Activated T-cell treated with anti-CD3 and anti-CD28 coated beads, Interleukin-2, amount 50 U/mL, for 4 hours (primary cell): ENCODE results near the gene HAVCR1. TPM values are rescaled to one million over a fixed set of nuclear protein-coding genes. Genes with fewer than 3 reads are reported as not detected.

ENCODE experiments used
- ATAC-seq, 2 donors: fragments of 200-7000 bp; cut with Tn5 transposase; one replicate each; pipeline ENCODE4 v1.10.0; 2021
- DNase-seq: peaks from one replicate; pipeline ENCODE4 v3.0.0-alpha.2; 2020
- H3K27me3 Mint-ChIP-seq: one replicate; pipeline ENCODE4 v1.8.0; 2021; ENCODE audit warnings: low read depth, mixed read lengths
- H3K36me3 Mint-ChIP-seq: one replicate; pipeline ENCODE4 v1.8.0; 2022; ENCODE audit warnings: mixed read lengths; ENCODE audit not compliant: insufficient read depth
- H3K4me1 Mint-ChIP-seq: one replicate; pipeline ENCODE4 v1.8.0; 2021; ENCODE audit warnings: low read depth, mixed read lengths
- H3K4me3 Mint-ChIP-seq: one replicate; pipeline ENCODE4 v1.8.0; 2021; ENCODE audit warnings: mild to moderate bottlenecking, moderate library complexity, mixed read lengths
- H3K9me3 Mint-ChIP-seq: one replicate; pipeline ENCODE4 v1.8.0; 2021; ENCODE audit warnings: mixed read lengths
- total RNA-seq, 3 donors: library from RNA; stranded (reverse); gene quantifications; one replicate each; pipeline ENCODE4 v1.2.1, GENCODE V29; 2021

HAVCR1 gene
- total RNA-seq, 3 donors from 2014 or later: not detected

DNA sequence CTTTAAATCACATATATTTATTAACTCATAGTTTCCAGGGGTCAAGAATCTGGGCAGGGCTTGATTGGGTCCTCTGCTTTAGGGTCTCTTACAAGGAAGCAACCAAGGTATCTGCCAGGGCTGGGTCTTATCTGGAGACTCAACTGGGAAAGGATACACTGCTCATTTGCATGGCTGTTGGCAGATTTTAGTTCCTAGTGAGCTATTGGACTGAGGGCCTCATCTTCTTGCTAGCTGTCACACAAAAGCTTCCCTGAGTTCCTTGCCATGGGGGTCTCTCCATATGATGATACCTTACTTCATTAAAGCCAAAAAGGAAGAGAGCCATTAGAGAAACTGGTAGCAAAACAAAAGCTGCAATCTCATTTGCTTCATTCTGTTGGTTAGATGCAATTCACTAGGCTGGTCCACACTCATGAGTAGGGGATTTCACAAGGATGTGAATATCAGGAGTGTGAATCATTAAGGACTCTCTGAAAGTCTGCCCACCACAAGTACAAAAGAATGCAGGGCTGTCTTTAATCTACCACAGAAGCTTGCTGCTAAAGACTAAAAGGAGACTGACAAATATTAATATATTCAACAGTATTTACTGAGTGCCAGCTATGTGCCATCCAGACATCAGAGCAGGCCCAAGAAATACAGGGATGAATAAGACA lies 53.9 kb downstream of the HAVCR1 start:
- H3K27me3 Mint-ChIP-seq: peaks cover 2% of the 10 kb centered on the region
- H3K36me3 Mint-ChIP-seq: peaks cover 9% of the 10 kb centered on the region
- ATAC-seq: peak in 1 of 2 donors; percentile 58
- no peak for DNase-seq
- peaks cover 13% of the 10 kb centered on the region for H3K9me3 Mint-ChIP-seq
- no peak overlapping the region for H3K4me3 Mint-ChIP-seq
- H3K4me1 Mint-ChIP-seq: peaks cover 2% of the 10 kb centered on the region

DNA sequence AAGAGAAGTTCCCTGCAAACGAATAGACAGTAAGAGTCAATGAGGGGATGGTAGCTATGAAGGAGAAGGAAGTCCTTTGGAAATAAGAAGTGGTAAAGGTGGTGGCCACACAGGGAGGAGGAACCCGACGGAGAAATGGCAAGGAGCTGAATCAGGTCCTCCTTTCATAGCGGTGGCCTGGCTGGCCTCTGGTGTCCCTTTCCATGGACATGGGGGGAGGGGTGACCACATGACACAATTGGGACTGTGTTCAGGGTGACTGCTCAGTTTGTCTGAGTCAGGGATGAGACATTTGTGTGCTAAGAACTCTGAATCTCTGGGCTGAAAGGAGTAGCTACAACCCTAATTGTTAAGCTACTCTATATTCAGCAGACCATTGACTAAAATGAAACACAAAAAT lies 67.2 kb downstream of the HAVCR1 start:
- Mint-ChIP-seq H3K4me1 (no peaks in the 10 kb centered on the region), H3K4me3 (no peak overlapping the region), H3K9me3 (no peaks in the 10 kb centered on the region), H3K36me3 (no peaks in the 10 kb centered on the region), H3K27me3 (peaks cover 4% of the 10 kb centered on the region)
- ATAC-seq: no peak
- no peak for DNase-seq

DNA sequence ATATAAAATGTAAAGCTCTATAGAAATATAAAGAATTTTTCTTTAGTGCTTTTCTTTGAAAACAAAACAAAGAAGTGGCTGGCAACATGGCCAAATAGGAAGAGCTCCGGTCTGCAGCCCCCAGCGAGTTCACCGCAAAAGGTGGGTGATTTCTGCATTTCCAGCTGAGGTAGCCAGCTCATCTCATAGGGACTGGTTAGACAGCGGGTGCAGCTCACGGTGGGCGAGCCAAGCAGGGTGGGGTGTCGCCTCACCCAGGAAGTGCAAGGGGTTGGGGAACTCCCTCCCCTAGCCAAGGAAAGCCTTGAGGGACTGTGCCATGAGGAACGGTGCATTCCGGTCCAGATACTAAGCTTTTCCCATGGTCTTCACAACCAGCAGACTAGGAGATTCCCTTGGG lies 74.9 kb downstream of the HAVCR1 start:
- no peak overlapping the region for H3K4me3 Mint-ChIP-seq
- H3K9me3 Mint-ChIP-seq: no peaks in the 10 kb centered on the region

GRCh38 chr5:156981481-156981880 lies 77.4 kb downstream of the HAVCR1 start:
- Mint-ChIP-seq H3K4me3 (no peak overlapping the region), H3K4me1 (no peaks in the 10 kb centered on the region), H3K36me3 (peaks cover 2% of the 10 kb centered on the region), H3K27me3 (peaks cover 5% of the 10 kb centered on the region), H3K9me3 (no peaks in the 10 kb centered on the region)
- DNase-seq: no peak
- ATAC-seq: no peak

More for the DNA sequence above, 74.9 kb downstream of the HAVCR1 start:
- Mint-ChIP-seq H3K36me3 (no peaks in the 10 kb centered on the region), H3K4me1 (no peaks in the 10 kb centered on the region), H3K27me3 (peaks cover 4% of the 10 kb centered on the region)
- ATAC-seq (no peak), DNase-seq (no peak)

Other genes with a start within 250 kb of the HAVCR1 start
- gene PPP1R2B, start 208.8 kb downstream of the HAVCR1 start, total RNA-seq: under 1 TPM in 1 of 3 donors, not detected in 2; 0.20 TPM
- 1 to 10 TPM in 2 of 3 donors, under 1 TPM in 1; 0.52 to 1.4 (median 1.2) TPM for gene TIMD4, start 95.9 kb downstream of the HAVCR1 start, total RNA-seq
- 1 to 10 TPM; 3.4 to 8.9 (median 4.4) TPM for gene HAVCR2, start 49.9 kb upstream of the HAVCR1 start, total RNA-seq
- 1 to 10 TPM; 7.5 to 9.3 (median 9.1) TPM for gene MED7, start 83.7 kb upstream of the HAVCR1 start, total RNA-seq
- gene GARIN3, start 107.1 kb upstream of the HAVCR1 start, total RNA-seq: under 1 TPM; 0.18 to 0.25 (median 0.22) TPM
- 100 to 1,000 TPM; 227 to 260 (median 249) TPM for gene ITK, start 121.7 kb upstream of the HAVCR1 start, total RNA-seq
- 100 to 1,000 TPM; 160 to 191 (median 175) TPM for gene CYFIP2, start 207.0 kb upstream of the HAVCR1 start, total RNA-seq